Fibroblast of peridontal ligament (primary cell): ENCODE data around the gene MIF4GD.
"Not testable (repeated sequence)": the region's sequence is repeated elsewhere in the genome, so short reads cannot be mapped to it uniquely, and the experiment has no call there.

Experiments used
- DNase-seq: peaks from one replicate; pipeline ENCODE4 v3.0.0-alpha.2; 2010; ENCODE audit errors: extremely low read depth

Gene MIF4GD

GRCh38 chr17:75270966-75271232, at the start of gene MIF4GD:
Gene MIF4GD (minus strand): TSS chr17:75271231. CDS start chr17:75270195, 1,036 bp downstream.
- no peak for DNase-seq

GRCh38 chr17:75319904-75320691, 49.1 kb upstream of the MIF4GD start:
- DNase-seq, result peak; percentile 45

- DNase-seq, result no peak
Measured at GRCh38 chr17:75318615-75319222, 47.7 kb upstream of the MIF4GD start.

GRCh38 chr17:75318211-75318610, 47.2 kb upstream of the MIF4GD start:
- no peak for DNase-seq

GRCh38 chr17:75317671-75318070, 46.6 kb upstream of the MIF4GD start:
- DNase-seq, result no peak

- DNase-seq, result no peak
Measured at GRCh38 chr17:75316253-75316652, 45.2 kb upstream of the MIF4GD start.

- DNase-seq, result peak; percentile 67
Measured at GRCh38 chr17:75315541-75316243, 44.7 kb upstream of the MIF4GD start.

- peak; percentile 52 for DNase-seq
Measured at GRCh38 chr17:75313941-75314551, 43.0 kb upstream of the MIF4GD start.

GRCh38 chr17:75308732-75309629, 38.0 kb upstream of the MIF4GD start:
- DNase-seq, result no peak

- no peak for DNase-seq
Measured at GRCh38 chr17:75307957-75308731, 37.1 kb upstream of the MIF4GD start.

GRCh38 chr17:75301502-75302206, 30.6 kb upstream of the MIF4GD start:
- DNase-seq, result no peak

- DNase-seq, result no peak
Measured at GRCh38 chr17:75301049-75301448, 30.0 kb upstream of the MIF4GD start.

GRCh38 chr17:75300280-75300679, 29.2 kb upstream of the MIF4GD start:
- DNase-seq, result no peak

GRCh38 chr17:75295201-75296158, 24.4 kb upstream of the MIF4GD start:
- DNase-seq, result no peak

GRCh38 chr17:75292810-75293448, 21.9 kb upstream of the MIF4GD start:
- not testable (repeated sequence) for DNase-seq

- peak; percentile 70 for DNase-seq
Measured at GRCh38 chr17:75289832-75290337, 18.9 kb upstream of the MIF4GD start.

GRCh38 chr17:75289115-75289831, 18.2 kb upstream of the MIF4GD start, which contains the start of gene SLC25A19:
Gene SLC25A19 (minus strand): TSS chr17:75289433. CDS start chr17:75286764, 2,669 bp downstream.
- DNase-seq, result peak; percentile 98
